WTC11 (cell line): ENCODE results near the gene SBF2. TPM values are rescaled to one million over a fixed set of nuclear protein-coding genes. Genes with fewer than 3 reads are reported as not detected.
A peak's percentile ranks its signal among the peaks of the same experiment; 100 is the strongest.

ENCODE experiments used
- ATAC-seq: fragments of 200-7000 bp; cut with Tn5 transposase; 2 replicates; pipeline ENCODE4 v1.10.0; 2021; ENCODE audit warnings: mild to moderate bottlenecking, moderate library complexity
- CTCF ChIA-PET: fragments of 300-600 bp; sonication (Branson Sonifier 250); formaldehyde crosslinking; loops from one replicate; lab custom pipeline; 2021; ENCODE audit warnings: antibody characterized with exemption; lab: Charles Lee
- POLR2A ChIA-PET: fragments of 350-600 bp; sonication (Branson Sonifier 250); formaldehyde crosslinking; loops from one replicate; lab custom pipeline; 2021; ENCODE audit warnings: antibody characterized with exemption; lab: Charles Lee
- DNase-seq: peaks from one replicate; pipeline ENCODE4 v3.0.0; 2021; ENCODE audit warnings: low spot score
- H3K27ac Mint-ChIP-seq: 2 replicates; pipeline ENCODE4 v1.8.0; 2021; ENCODE audit warnings: mixed read lengths
- H3K27me3 Mint-ChIP-seq: 2 replicates; pipeline ENCODE4 v1.8.0; 2021; ENCODE audit warnings: low read depth, mild to moderate bottlenecking, moderate library complexity, mixed read lengths
- H3K36me3 Mint-ChIP-seq: 2 replicates; pipeline ENCODE4 v1.8.0; 2021; ENCODE audit warnings: mixed read lengths
- H3K4me1 Mint-ChIP-seq: 2 replicates; pipeline ENCODE4 v1.8.0; 2022; ENCODE audit warnings: mixed read lengths
- H3K4me3 Mint-ChIP-seq: 2 replicates; pipeline ENCODE4 v1.8.0; 2021; ENCODE audit warnings: mild to moderate bottlenecking, moderate library complexity, mixed read lengths
- H3K9me3 Mint-ChIP-seq: 2 replicates; pipeline ENCODE4 v1.8.0; 2021; ENCODE audit warnings: mixed read lengths
- AFF4 ChIP-seq: sonication (generic); formaldehyde crosslinking; IDR thresholded peaks from 2 replicates; pipeline ENCODE4 v1.8.1; 2023; ENCODE audit warnings: mild to moderate bottlenecking, missing genetic modification reagents, borderline replicate concordance
- ERG ChIP-seq: fragments of 250-450 bp; sonication (Bioruptor Pico); IDR thresholded peaks from 2 replicates; pipeline ENCODE4 v1.8.0; 2021; ENCODE audit warnings: mild to moderate bottlenecking
- FOXP1 ChIP-seq: sonication (generic); formaldehyde crosslinking; IDR thresholded peaks from 2 replicates; pipeline ENCODE4 v1.8.0; 2022; ENCODE audit warnings: missing genetic modification reagents, mild to moderate bottlenecking, moderate library complexity, borderline replicate concordance
- GTF2I ChIP-seq: fragments of 250-450 bp; sonication (Bioruptor Pico); conservative IDR thresholded peaks from 2 replicates; pipeline ENCODE4 v1.4.0; 2021; ENCODE audit warnings: mild to moderate bottlenecking
- HMGXB4 ChIP-seq: sonication (generic); formaldehyde crosslinking; IDR thresholded peaks from 2 replicates; pipeline ENCODE4 v1.8.1; 2023; ENCODE audit warnings: mild to moderate bottlenecking, moderate library complexity, missing genetic modification reagents
- IRF2 ChIP-seq: sonication (generic); formaldehyde crosslinking; IDR thresholded peaks from 2 replicates; pipeline ENCODE4 v1.8.0; 2022; ENCODE audit warnings: low read depth, missing genetic modification reagents, borderline replicate concordance
- MYBL2 ChIP-seq: sonication (generic); formaldehyde crosslinking; IDR thresholded peaks from 2 replicates; pipeline ENCODE4 v1.8.1; 2023; ENCODE audit warnings: mild to moderate bottlenecking, moderate library complexity, missing genetic modification reagents
- NFE2L1 ChIP-seq: sonication (generic); formaldehyde crosslinking; IDR thresholded peaks from 2 replicates; pipeline ENCODE4 v1.8.1; 2023; ENCODE audit warnings: missing genetic modification reagents
- NFYB ChIP-seq: sonication (generic); formaldehyde crosslinking; conservative IDR thresholded peaks from 2 replicates; pipeline ENCODE4 v1.8.0; 2022; ENCODE audit warnings: low read depth, missing genetic modification reagents
- NR2C2 ChIP-seq: sonication (generic); formaldehyde crosslinking; IDR thresholded peaks from 2 replicates; pipeline ENCODE4 v1.8.0; 2022; ENCODE audit warnings: mild to moderate bottlenecking, missing genetic modification reagents
- NR3C1 ChIP-seq: sonication (generic); formaldehyde crosslinking; conservative IDR thresholded peaks from 2 replicates; pipeline ENCODE4 v1.8.1; 2023; ENCODE audit warnings: low read depth, mild to moderate bottlenecking, missing genetic modification reagents
- PRRX2 ChIP-seq: fragments of 250-450 bp; sonication (Bioruptor Pico); IDR thresholded peaks from 2 replicates; pipeline ENCODE4 v1.8.0; 2021; ENCODE audit warnings: mild to moderate bottlenecking
- SOX15 ChIP-seq: fragments of 250-450 bp; sonication (Bioruptor Pico); IDR thresholded peaks from 2 replicates; pipeline ENCODE4 v1.9.0; 2021; ENCODE audit warnings: mild to moderate bottlenecking
- ZNF232 ChIP-seq: sonication (generic); formaldehyde crosslinking; IDR thresholded peaks from 2 replicates; pipeline ENCODE4 v1.8.0; 2022; ENCODE audit warnings: mild to moderate bottlenecking, missing genetic modification reagents
- ZNF263 ChIP-seq: sonication (generic); formaldehyde crosslinking; IDR thresholded peaks from 2 replicates; pipeline ENCODE4 v1.8.1; 2022; ENCODE audit warnings: low read depth, mild to moderate bottlenecking, moderate library complexity, missing genetic modification reagents
- ZNF532 ChIP-seq: fragments of 250-450 bp; sonication (Bioruptor Pico); IDR thresholded peaks from 2 replicates; pipeline ENCODE4 v1.9.0; 2021; ENCODE audit warnings: mild to moderate bottlenecking, borderline replicate concordance
- total RNA-seq: library from RNA; stranded (reverse); gene quantifications from 3 replicates; pipeline ENCODE4 v1.2.3, GENCODE V29; 2021
- TF ChIP-seq, protein P1 (sequence below): sonication (generic); formaldehyde crosslinking; IDR thresholded peaks from 2 replicates; pipeline ENCODE4 v1.8.0; 2022; ENCODE audit warnings: mild to moderate bottlenecking, missing genetic modification reagents
- TF ChIP-seq, protein P2 (sequence below): sonication (generic); formaldehyde crosslinking; IDR thresholded peaks from 2 replicates; pipeline ENCODE4 v1.8.1; 2023; ENCODE audit warnings: mild to moderate bottlenecking, missing genetic modification reagents
- TF ChIP-seq, protein P3 (sequence below): sonication (generic); formaldehyde crosslinking; IDR thresholded peaks from 2 replicates; pipeline ENCODE4 v1.8.0; 2023; ENCODE audit warnings: missing genetic modification reagents

The SBF2 gene
- total RNA-seq, 1 experiment from 2014 or later, result 47.6 TPM

- H3K27me3 Mint-ChIP-seq, result no peaks in the 10 kb centered on the region
- ATAC-seq (no peak), DNase-seq (no peak)
- TF ChIP-seq AFF4 (CRISPR knock-in tag) (no peak), HMGXB4 (CRISPR knock-in tag) (no peak), ZNF263 (CRISPR knock-in tag) (no peak), FOXP1 (CRISPR knock-in tag) (no peak), ZNF532 (CRISPR knock-in tag) (no peak), NFE2L1 (CRISPR knock-in tag) (no peak), IRF2 (CRISPR knock-in tag) (no peak), SOX15 (CRISPR knock-in tag) (no peak), GTF2I (CRISPR knock-in tag) (no peak), MYBL2 (no peak), PRRX2 (CRISPR knock-in tag) (no peak), NR2C2 (CRISPR knock-in tag) (no peak)
- TF ChIP-seq, protein P1, sequence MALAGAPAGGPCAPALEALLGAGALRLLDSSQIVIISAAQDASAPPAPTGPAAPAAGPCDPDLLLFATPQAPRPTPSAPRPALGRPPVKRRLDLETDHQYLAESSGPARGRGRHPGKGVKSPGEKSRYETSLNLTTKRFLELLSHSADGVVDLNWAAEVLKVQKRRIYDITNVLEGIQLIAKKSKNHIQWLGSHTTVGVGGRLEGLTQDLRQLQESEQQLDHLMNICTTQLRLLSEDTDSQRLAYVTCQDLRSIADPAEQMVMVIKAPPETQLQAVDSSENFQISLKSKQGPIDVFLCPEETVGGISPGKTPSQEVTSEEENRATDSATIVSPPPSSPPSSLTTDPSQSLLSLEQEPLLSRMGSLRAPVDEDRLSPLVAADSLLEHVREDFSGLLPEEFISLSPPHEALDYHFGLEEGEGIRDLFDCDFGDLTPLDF (CRISPR knock-in tag), result no peak
- H3K9me3 Mint-ChIP-seq, result peaks cover 30% of the 10 kb centered on the region
- peaks cover 28% of the 10 kb centered on the region for H3K4me1 Mint-ChIP-seq
- ChIA-PET POLR2A (no interaction called here), CTCF (no interaction called here)
- peak overlapping the region; percentile 71; the same call in 1 of the 2 replicates for H3K27ac Mint-ChIP-seq
- no peak overlapping the region for H3K4me3 Mint-ChIP-seq
- H3K36me3 Mint-ChIP-seq, result peaks cover 26% of the 10 kb centered on the region
Measured at GRCh38 chr11:10066441-10066840, 227.6 kb downstream of the SBF2 start.

DNA sequence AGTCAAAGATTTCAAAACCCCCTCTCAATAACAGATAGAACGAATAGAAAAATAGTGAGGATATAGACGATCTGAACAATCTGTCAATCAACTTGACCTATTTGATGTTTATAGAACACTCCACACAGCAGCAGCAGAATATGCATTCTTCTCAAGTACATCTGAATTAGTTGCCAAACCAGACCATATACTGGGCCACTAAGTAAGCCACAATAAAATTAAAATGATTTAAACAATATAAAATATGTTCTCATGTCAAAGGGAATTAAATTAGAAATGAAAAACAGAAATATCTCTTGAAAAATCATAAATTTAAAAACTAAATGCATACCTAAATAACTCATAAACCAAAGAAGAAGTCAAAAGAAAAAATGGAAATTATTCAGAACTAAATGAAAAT lies 229.2 kb downstream of the SBF2 start:
- POLR2A ChIA-PET, result no interaction called here
- H3K4me3 Mint-ChIP-seq, result no peak overlapping the region
- CTCF ChIA-PET, result interaction anchor here (1.2 kb wide), 1 partner anchor 12 kb away, joined by 4 read pairs; no protein-coding TSS in a partner anchor
- DNase-seq, result no peak
- H3K4me1 Mint-ChIP-seq, result peaks cover 28% of the 10 kb centered on the region
- H3K9me3 Mint-ChIP-seq, result peaks cover 31% of the 10 kb centered on the region
- no peaks in the 10 kb centered on the region for H3K27me3 Mint-ChIP-seq
- ATAC-seq, result no peak
- no peak overlapping the region for H3K27ac Mint-ChIP-seq
- H3K36me3 Mint-ChIP-seq, result peaks cover 24% of the 10 kb centered on the region
- TF ChIP-seq FOXP1 (CRISPR knock-in tag) (no peak), NR3C1 (CRISPR knock-in tag) (no peak), ERG (CRISPR knock-in tag) (no peak), HMGXB4 (CRISPR knock-in tag) (no peak), NFYB (no peak), NR2C2 (CRISPR knock-in tag) (no peak), ZNF232 (no peak)
- TF ChIP-seq, protein P2, sequence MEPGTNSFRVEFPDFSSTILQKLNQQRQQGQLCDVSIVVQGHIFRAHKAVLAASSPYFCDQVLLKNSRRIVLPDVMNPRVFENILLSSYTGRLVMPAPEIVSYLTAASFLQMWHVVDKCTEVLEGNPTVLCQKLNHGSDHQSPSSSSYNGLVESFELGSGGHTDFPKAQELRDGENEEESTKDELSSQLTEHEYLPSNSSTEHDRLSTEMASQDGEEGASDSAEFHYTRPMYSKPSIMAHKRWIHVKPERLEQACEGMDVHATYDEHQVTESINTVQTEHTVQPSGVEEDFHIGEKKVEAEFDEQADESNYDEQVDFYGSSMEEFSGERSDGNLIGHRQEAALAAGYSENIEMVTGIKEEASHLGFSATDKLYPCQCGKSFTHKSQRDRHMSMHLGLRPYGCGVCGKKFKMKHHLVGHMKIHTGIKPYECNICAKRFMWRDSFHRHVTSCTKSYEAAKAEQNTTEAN (CRISPR knock-in tag), result no peak
- TF ChIP-seq, protein P3, sequence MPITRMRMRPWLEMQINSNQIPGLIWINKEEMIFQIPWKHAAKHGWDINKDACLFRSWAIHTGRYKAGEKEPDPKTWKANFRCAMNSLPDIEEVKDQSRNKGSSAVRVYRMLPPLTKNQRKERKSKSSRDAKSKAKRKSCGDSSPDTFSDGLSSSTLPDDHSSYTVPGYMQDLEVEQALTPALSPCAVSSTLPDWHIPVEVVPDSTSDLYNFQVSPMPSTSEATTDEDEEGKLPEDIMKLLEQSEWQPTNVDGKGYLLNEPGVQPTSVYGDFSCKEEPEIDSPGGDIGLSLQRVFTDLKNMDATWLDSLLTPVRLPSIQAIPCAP (CRISPR knock-in tag), result no peak
